ENCODE measurements around the gene HOXA7.

- TF ChIP-seq EZH2 (IDR thresholded peaks at IDR 0.05) (peak; percentile 99), POLR2AphosphoS5 (IDR thresholded peaks at IDR 0.05; ENCODE audit: borderline replicate concordance, low read depth, low read length) (no peak)
Observed at GRCh38 chr7:27115221-27116026, 41.1 kb downstream of the HOXA7 start.

Measured in SK-N-MC (cell line).